NAMALWA (cell line): ENCODE data around the gene ZNF598.

Experiments used
- DNase-seq: peaks from one replicate; pipeline ENCODE4 v3.0.0-alpha.2; 2015; ENCODE audit warnings: low spot score

Gene ZNF598

GRCh38 chr16:2006317-2006716 lies 3.3 kb downstream of the ZNF598 start:
- no peak for DNase-seq

- no peak for DNase-seq
Measured at GRCh38 chr16:2005646-2006045, 4.0 kb downstream of the ZNF598 start.

- DNase-seq, result no peak
Measured at GRCh38 chr16:2004795-2005517, 4.7 kb downstream of the ZNF598 start.

GRCh38 chr16:2003827-2004641 lies 5.6 kb downstream of the ZNF598 start:
- peak; percentile 93 for DNase-seq

DNA sequence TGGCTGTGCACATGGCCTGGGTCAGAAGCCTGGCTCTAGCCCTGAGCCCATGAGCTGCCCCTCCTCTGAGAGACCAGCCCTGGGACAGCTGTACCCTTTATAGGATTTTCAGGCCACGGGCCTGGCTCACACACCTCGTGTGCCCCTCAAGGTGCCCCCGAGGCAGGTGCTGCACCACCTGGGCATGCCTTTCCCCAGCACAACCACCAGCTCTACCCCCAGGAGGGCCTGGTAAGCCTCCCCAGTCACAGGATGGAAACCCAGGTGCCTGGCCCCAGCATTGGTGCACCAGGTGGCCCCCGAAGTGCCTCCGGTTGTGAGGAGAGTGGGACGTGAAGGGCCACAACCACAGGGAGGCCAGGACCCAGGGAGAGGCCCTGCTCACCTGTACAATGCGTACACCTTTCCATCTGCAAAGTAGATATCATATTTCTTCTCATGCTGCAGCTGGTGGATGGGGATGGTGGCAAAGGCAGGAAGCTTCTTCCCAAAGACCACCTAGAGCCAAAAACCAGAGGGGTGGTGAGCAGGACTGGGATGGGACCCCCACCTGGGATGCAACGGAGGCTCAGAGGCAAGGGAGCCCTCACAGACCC lies 6.3 kb downstream of the ZNF598 start:
- no peak for DNase-seq

GRCh38 chr16:2002406-2003230 lies 7.0 kb downstream of the ZNF598 start:
- DNase-seq, result no peak

GRCh38 chr16:2001456-2002355 lies 7.9 kb downstream of the ZNF598 start:
- no peak for DNase-seq

GRCh38 chr16:2001035-2001434 lies 8.6 kb downstream of the ZNF598 start:
- DNase-seq, result no peak

DNA sequence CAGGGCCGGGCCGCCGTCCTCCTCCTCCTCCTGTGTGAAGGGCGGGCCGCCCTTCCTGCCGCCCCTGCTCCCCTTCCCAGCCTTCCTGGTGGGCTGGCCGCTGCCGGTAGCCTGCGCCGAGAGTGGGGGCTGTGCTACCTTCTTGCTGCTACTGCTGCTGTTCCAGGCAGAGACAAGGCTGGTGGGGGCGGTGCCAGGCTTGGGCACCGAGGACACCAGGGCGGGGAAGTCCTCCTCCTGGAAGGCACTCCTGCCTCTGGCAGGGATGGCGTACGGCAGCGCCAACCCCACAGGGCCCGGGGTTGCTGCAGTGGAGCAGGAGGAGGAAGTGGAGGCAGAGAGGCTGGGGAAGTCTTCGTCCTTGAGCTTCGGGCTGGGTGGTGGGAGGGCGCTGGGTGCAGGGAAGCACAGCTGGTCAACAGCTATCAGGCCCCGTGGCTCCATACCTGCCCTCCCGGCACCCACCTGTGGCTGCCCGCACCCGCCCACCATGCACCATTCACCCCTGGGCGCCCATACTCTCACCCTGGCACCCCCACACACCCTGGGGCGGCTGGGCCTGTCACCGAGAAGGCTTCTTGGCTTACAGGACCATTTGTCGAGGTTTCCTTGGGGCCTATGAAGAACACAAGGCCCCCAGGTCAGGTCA lies 9.6 kb downstream of the ZNF598 start:
- DNase-seq, result no peak

GRCh38 chr16:1998852-1999801 lies 10.5 kb downstream of the ZNF598 start:
- no peak for DNase-seq

GRCh38 chr16:1998360-1998835 lies 11.2 kb downstream of the ZNF598 start:
- no peak for DNase-seq

- DNase-seq, result no peak
Measured at GRCh38 chr16:1997494-1998359, 11.9 kb downstream of the ZNF598 start.

DNA sequence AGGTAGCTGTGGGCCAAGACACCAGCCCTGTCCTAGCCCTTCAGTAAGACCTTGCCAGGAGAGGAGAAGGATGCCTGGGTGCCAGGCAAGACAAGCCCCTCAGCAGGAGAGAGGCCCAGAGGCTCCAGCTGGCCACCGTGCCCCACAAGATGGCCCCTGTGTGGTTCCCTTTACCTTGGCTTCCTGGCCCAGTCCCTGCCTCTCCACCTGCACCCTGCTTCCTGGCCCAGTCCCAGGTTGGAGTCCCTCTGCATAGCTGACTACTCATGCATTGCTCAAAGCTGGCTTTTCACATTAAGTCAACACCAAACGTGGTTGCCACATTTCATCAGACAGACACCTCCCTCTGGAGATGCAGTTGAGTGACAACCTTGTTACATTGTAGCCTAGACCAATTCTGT lies 15.9 kb downstream of the ZNF598 start:
- DNase-seq, result peak; percentile 73

- no peak for DNase-seq
Measured at GRCh38 chr16:1992704-1993317, 16.8 kb downstream of the ZNF598 start.

DNA sequence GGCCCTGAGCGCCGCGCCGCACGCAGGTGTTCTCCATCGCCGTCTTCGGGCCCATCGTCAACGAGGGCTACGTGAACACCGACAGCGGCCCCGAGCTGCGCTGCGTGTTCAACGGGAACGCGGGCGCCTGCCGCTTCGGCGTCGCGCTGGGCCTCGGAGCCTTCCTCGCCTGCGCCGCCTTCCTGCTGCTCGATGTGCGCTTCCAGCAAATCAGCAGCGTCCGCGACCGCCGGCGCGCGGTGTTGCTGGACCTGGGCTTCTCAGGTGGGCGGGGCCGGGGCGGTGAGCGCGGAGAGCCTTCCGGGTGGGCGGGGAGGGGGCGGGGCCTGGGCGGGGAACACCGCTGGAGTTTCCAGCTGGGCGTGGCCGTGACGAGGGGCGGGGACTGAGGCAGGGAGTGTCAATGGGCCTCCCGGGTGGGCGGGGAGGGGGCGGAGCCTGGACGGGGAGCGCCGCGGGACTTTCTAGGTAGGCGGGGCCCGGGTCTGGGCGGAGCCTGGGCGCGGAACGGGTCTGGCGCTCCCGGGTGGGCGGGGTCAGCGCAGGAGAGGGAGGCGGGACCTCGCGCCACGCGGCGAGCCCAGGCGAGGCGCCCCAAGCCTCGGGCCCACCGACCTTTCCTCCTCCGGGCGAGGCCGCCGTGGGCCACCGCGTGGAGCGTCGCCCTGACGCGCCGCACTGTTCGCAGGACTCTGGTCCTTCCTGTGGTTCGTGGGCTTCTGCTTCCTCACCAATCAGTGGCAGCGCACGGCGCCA lies 17.5 kb downstream of the ZNF598 start:
- DNase-seq, result peak; percentile 94

- no peak for DNase-seq
Measured at GRCh38 chr16:1991588-1991947, 18.1 kb downstream of the ZNF598 start.

DNA sequence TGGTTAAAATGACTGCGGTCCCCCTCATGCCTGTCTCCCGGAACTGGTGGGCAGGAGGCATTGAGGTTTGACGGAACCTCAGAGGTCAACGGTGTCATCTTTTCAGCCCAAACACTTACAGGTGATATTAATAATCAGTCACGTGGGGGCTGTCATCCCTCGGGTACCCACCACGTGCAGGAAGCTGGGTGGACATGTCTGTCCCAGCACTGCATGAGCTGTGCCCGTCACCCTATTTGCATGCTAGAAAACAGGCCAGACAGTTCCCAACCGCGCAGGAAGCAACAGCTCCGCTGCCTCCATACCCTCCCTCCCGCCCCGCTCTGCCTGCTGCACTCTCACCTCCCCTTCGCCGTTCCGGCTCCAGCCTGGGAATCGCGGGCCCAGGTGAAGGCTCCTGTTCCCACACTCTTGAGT lies 18.5 kb downstream of the ZNF598 start:
- peak; percentile 70 for DNase-seq
